Measurements from ENCODE around the gene CARHSP1. TPM values are rescaled to one million over a fixed set of nuclear protein-coding genes. Genes with fewer than 3 reads are reported as not detected.

The CARHSP1 gene
- total RNA-seq, 1 donor from 2014 or later, result 113 TPM

DNA sequence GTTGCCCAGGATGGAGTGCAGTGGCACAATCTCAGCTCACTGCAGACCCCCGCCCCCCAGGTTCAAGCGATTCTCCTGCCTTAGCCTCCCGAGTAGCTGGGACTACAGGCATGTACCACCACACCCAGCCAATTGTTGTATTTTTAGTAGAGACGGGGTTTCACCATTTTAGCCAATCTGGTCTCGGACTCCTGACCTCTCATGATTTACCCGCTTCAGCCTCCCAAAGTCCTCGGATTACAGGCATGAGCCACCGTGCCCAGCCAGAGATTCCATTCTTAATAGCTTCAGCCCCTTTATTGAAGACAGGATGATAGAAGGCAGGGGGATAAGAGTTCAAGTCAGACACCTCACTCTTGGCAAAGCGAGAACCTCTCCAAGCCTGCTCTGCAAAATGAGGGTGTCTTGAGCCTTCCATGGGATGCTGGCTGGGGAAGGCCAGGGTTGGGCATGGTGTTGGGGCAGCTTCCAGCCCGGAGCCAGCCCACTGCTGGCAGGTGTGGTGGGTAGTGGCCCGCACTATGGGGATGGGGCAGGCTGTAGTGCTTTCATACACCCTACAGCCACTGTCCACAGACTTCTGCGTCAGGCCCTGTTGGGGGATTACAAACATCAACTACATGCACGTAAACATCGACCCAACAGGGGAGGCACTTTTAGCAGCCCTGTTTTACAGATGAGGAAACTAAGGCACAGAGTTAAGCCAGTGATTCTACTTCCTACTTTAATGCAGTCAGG, 3.5 kb downstream of the CARHSP1 start:
- Histone ChIP-seq H3K4me3 (ENCODE audit: low read depth, low read length) (no peak overlapping the region), H3K27me3 (ENCODE audit: control insufficient read depth, insufficient read depth, low read length) (no peaks in the 10 kb centered on the region), H3K36me3 (ENCODE audit: control insufficient read depth, insufficient read depth, low read length) (no peaks in the 10 kb centered on the region)
- TF ChIP-seq CTCF (IDR thresholded peaks at IDR 0.05; ENCODE audit: insufficient read depth, low read length, poor library complexity, severe bottlenecking), result no peak
- DNase-seq (ENCODE audit: low read depth), result no peak

DNA sequence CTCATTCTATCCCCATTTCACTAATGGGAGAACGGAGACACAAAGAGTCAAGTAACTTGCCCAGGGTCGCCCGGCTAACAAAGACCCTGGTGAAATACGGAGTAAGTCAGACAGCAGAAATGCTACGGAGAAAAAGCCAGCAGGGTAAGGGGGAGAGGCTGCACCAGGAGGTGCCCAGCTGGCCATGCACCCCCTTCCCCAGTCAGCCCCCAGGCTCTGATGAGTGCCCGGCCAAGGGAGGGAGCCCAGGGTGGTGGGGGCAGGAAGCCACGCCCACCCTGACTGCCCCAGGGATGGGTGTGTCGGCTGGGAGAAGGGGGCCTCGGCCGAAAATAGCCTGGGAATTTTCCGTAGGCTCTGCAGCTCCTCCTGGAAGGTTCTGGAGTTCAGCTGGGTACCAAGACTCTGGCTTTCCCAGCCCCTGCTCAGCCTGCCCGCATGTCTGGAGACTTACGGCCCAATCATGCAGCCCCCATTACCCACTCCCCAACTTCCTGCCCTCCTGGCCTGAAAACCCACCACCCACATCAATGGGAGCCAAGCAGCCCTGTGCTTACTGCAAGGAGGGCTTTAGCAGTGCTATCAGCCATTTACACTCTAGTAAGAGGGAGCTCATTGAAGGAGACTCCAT, 4.2 kb downstream of the CARHSP1 start:
- TF ChIP-seq CTCF (IDR thresholded peaks at IDR 0.05; ENCODE audit: insufficient read depth, low read length, poor library complexity, severe bottlenecking), result no peak
- DNase-seq (ENCODE audit: low read depth), result no peak
- H3K27me3 ChIP-seq (ENCODE audit: control insufficient read depth, insufficient read depth, low read length), result no peaks in the 10 kb centered on the region
- no peak overlapping the region for H3K4me3 ChIP-seq (ENCODE audit: low read depth, low read length)
- H3K36me3 ChIP-seq (ENCODE audit: control insufficient read depth, insufficient read depth, low read length), result no peaks in the 10 kb centered on the region

- DNase-seq (ENCODE audit: low read depth), result no peak
- TF ChIP-seq CTCF (IDR thresholded peaks at IDR 0.05; ENCODE audit: insufficient read depth, low read length, poor library complexity, severe bottlenecking), result no peak
- no peaks in the 10 kb centered on the region for H3K27me3 ChIP-seq (ENCODE audit: control insufficient read depth, insufficient read depth, low read length)
- no peaks in the 10 kb centered on the region for H3K36me3 ChIP-seq (ENCODE audit: control insufficient read depth, insufficient read depth, low read length)
- no peak overlapping the region for H3K4me3 ChIP-seq (ENCODE audit: low read depth, low read length)
Measured at GRCh38 chr16:8863594-8864424, 5.0 kb downstream of the CARHSP1 start.

GRCh38 chr16:8862309-8863130, 6.3 kb downstream of the CARHSP1 start:
- DNase-seq (ENCODE audit: low read depth), result no peak
- H3K27me3 ChIP-seq (ENCODE audit: control insufficient read depth, insufficient read depth, low read length), result no peaks in the 10 kb centered on the region
- TF ChIP-seq CTCF (IDR thresholded peaks at IDR 0.05; ENCODE audit: insufficient read depth, low read length, poor library complexity, severe bottlenecking), result no peak
- peaks cover 1% of the 10 kb centered on the region for H3K36me3 ChIP-seq (ENCODE audit: control insufficient read depth, insufficient read depth, low read length)
- no peak overlapping the region for H3K4me3 ChIP-seq (ENCODE audit: low read depth, low read length)

GRCh38 chr16:8861563-8862308, 7.1 kb downstream of the CARHSP1 start:
- no peak for TF ChIP-seq CTCF (IDR thresholded peaks at IDR 0.05; ENCODE audit: insufficient read depth, low read length, poor library complexity, severe bottlenecking)
- Histone ChIP-seq H3K4me3 (ENCODE audit: low read depth, low read length) (no peak overlapping the region), H3K27me3 (ENCODE audit: control insufficient read depth, insufficient read depth, low read length) (no peaks in the 10 kb centered on the region), H3K36me3 (ENCODE audit: control insufficient read depth, insufficient read depth, low read length) (peaks cover 1% of the 10 kb centered on the region)
- no peak for DNase-seq (ENCODE audit: low read depth)
